Measurements from ENCODE around the gene IMP4.

Gene IMP4

GRCh38 chr2:130342533-130343275 is at the start of gene IMP4:
IMP4 (plus strand) TSS chr2:130342897; CDS start chr2:130342933, 36 bp downstream.
- H3K27me3 ChIP-seq (ENCODE audit: control insufficient read depth, insufficient read depth, low read length), result no peaks in the 10 kb centered on the region
- no peaks in the 10 kb centered on the region for H3K9me3 ChIP-seq (ENCODE audit: control insufficient read depth, low read length)
- peak within 1 kb of the TSS; percentile 71 for H3K9ac ChIP-seq (ENCODE audit: low read length)
- peak within 1 kb of the TSS; percentile 68 for H3K4me3 ChIP-seq (ENCODE audit: low read length)
- H3K36me3 ChIP-seq (ENCODE audit: control insufficient read depth, insufficient read depth, low read length), result peaks cover 19% of the 10 kb centered on the region
- H3K4me1 ChIP-seq (ENCODE audit: control insufficient read depth, insufficient read depth, low read length), result peaks cover 7% of the 10 kb centered on the region

- Histone ChIP-seq H3K4me3 (ENCODE audit: low read length) (no peak overlapping the region), H3K36me3 (ENCODE audit: control insufficient read depth, insufficient read depth, low read length) (no peaks in the 10 kb centered on the region), H3K27me3 (ENCODE audit: control insufficient read depth, insufficient read depth, low read length) (no peaks in the 10 kb centered on the region), H3K9me3 (ENCODE audit: control insufficient read depth, low read length) (no peaks in the 10 kb centered on the region), H3K9ac (ENCODE audit: low read length) (no peak overlapping the region), H3K4me1 (ENCODE audit: control insufficient read depth, insufficient read depth, low read length) (no peaks in the 10 kb centered on the region)
Measured at GRCh38 chr2:130300258-130300969, 42.3 kb upstream of the IMP4 start.

GRCh38 chr2:130300970-130301348 is 41.7 kb upstream of the IMP4 start:
- Histone ChIP-seq H3K9me3 (ENCODE audit: control insufficient read depth, low read length) (no peaks in the 10 kb centered on the region), H3K36me3 (ENCODE audit: control insufficient read depth, insufficient read depth, low read length) (no peaks in the 10 kb centered on the region), H3K4me3 (ENCODE audit: low read length) (no peak overlapping the region), H3K4me1 (ENCODE audit: control insufficient read depth, insufficient read depth, low read length) (no peaks in the 10 kb centered on the region), H3K27me3 (ENCODE audit: control insufficient read depth, insufficient read depth, low read length) (no peaks in the 10 kb centered on the region), H3K9ac (ENCODE audit: low read length) (no peak overlapping the region)

GRCh38 chr2:130302164-130302886 is 40.4 kb upstream of the IMP4 start:
- Histone ChIP-seq H3K9ac (ENCODE audit: low read length) (no peak overlapping the region), H3K9me3 (ENCODE audit: control insufficient read depth, low read length) (no peaks in the 10 kb centered on the region), H3K27me3 (ENCODE audit: control insufficient read depth, insufficient read depth, low read length) (no peaks in the 10 kb centered on the region), H3K4me1 (ENCODE audit: control insufficient read depth, insufficient read depth, low read length) (no peaks in the 10 kb centered on the region), H3K4me3 (ENCODE audit: low read length) (no peak overlapping the region), H3K36me3 (ENCODE audit: control insufficient read depth, insufficient read depth, low read length) (no peaks in the 10 kb centered on the region)

GRCh38 chr2:130303169-130303568 is 39.5 kb upstream of the IMP4 start:
- H3K4me1 ChIP-seq (ENCODE audit: control insufficient read depth, insufficient read depth, low read length), result no peaks in the 10 kb centered on the region
- H3K4me3 ChIP-seq (ENCODE audit: low read length), result no peak overlapping the region
- H3K9me3 ChIP-seq (ENCODE audit: control insufficient read depth, low read length), result no peaks in the 10 kb centered on the region
- H3K36me3 ChIP-seq (ENCODE audit: control insufficient read depth, insufficient read depth, low read length), result no peaks in the 10 kb centered on the region
- H3K9ac ChIP-seq (ENCODE audit: low read length), result no peak overlapping the region
- H3K27me3 ChIP-seq (ENCODE audit: control insufficient read depth, insufficient read depth, low read length), result no peaks in the 10 kb centered on the region

- no peaks in the 10 kb centered on the region for H3K36me3 ChIP-seq (ENCODE audit: control insufficient read depth, insufficient read depth, low read length)
- H3K4me1 ChIP-seq (ENCODE audit: control insufficient read depth, insufficient read depth, low read length), result no peaks in the 10 kb centered on the region
- H3K9me3 ChIP-seq (ENCODE audit: control insufficient read depth, low read length), result no peaks in the 10 kb centered on the region
- no peak overlapping the region for H3K9ac ChIP-seq (ENCODE audit: low read length)
- no peaks in the 10 kb centered on the region for H3K27me3 ChIP-seq (ENCODE audit: control insufficient read depth, insufficient read depth, low read length)
- H3K4me3 ChIP-seq (ENCODE audit: low read length), result no peak overlapping the region
Measured at GRCh38 chr2:130304726-130305125, 38.0 kb upstream of the IMP4 start.

- H3K4me3 ChIP-seq (ENCODE audit: low read length), result no peak overlapping the region
- no peaks in the 10 kb centered on the region for H3K4me1 ChIP-seq (ENCODE audit: control insufficient read depth, insufficient read depth, low read length)
- H3K27me3 ChIP-seq (ENCODE audit: control insufficient read depth, insufficient read depth, low read length), result no peaks in the 10 kb centered on the region
- no peaks in the 10 kb centered on the region for H3K36me3 ChIP-seq (ENCODE audit: control insufficient read depth, insufficient read depth, low read length)
- H3K9ac ChIP-seq (ENCODE audit: low read length), result no peak overlapping the region
- H3K9me3 ChIP-seq (ENCODE audit: control insufficient read depth, low read length), result no peaks in the 10 kb centered on the region
Measured at GRCh38 chr2:130307850-130308249, 34.8 kb upstream of the IMP4 start.

GRCh38 chr2:130310881-130311280 is 31.8 kb upstream of the IMP4 start:
- Histone ChIP-seq H3K4me1 (ENCODE audit: control insufficient read depth, insufficient read depth, low read length) (no peaks in the 10 kb centered on the region), H3K4me3 (ENCODE audit: low read length) (no peak overlapping the region), H3K9me3 (ENCODE audit: control insufficient read depth, low read length) (no peaks in the 10 kb centered on the region), H3K36me3 (ENCODE audit: control insufficient read depth, insufficient read depth, low read length) (no peaks in the 10 kb centered on the region), H3K27me3 (ENCODE audit: control insufficient read depth, insufficient read depth, low read length) (no peaks in the 10 kb centered on the region), H3K9ac (ENCODE audit: low read length) (no peak overlapping the region)

GRCh38 chr2:130313812-130314334 is 28.8 kb upstream of the IMP4 start:
- Histone ChIP-seq H3K27me3 (ENCODE audit: control insufficient read depth, insufficient read depth, low read length) (no peaks in the 10 kb centered on the region), H3K9me3 (ENCODE audit: control insufficient read depth, low read length) (no peaks in the 10 kb centered on the region), H3K4me1 (ENCODE audit: control insufficient read depth, insufficient read depth, low read length) (no peaks in the 10 kb centered on the region), H3K4me3 (ENCODE audit: low read length) (no peak overlapping the region), H3K36me3 (ENCODE audit: control insufficient read depth, insufficient read depth, low read length) (no peaks in the 10 kb centered on the region), H3K9ac (ENCODE audit: low read length) (no peak overlapping the region)

- H3K4me3 ChIP-seq (ENCODE audit: low read length), result no peak overlapping the region
- H3K9me3 ChIP-seq (ENCODE audit: control insufficient read depth, low read length), result no peaks in the 10 kb centered on the region
- no peaks in the 10 kb centered on the region for H3K27me3 ChIP-seq (ENCODE audit: control insufficient read depth, insufficient read depth, low read length)
- H3K9ac ChIP-seq (ENCODE audit: low read length), result no peak overlapping the region
- H3K4me1 ChIP-seq (ENCODE audit: control insufficient read depth, insufficient read depth, low read length), result no peaks in the 10 kb centered on the region
- no peaks in the 10 kb centered on the region for H3K36me3 ChIP-seq (ENCODE audit: control insufficient read depth, insufficient read depth, low read length)
Measured at GRCh38 chr2:130314377-130314776, 28.3 kb upstream of the IMP4 start.

- Histone ChIP-seq H3K4me1 (ENCODE audit: control insufficient read depth, insufficient read depth, low read length) (no peaks in the 10 kb centered on the region), H3K4me3 (ENCODE audit: low read length) (no peak overlapping the region), H3K9ac (ENCODE audit: low read length) (no peak overlapping the region), H3K36me3 (ENCODE audit: control insufficient read depth, insufficient read depth, low read length) (no peaks in the 10 kb centered on the region), H3K9me3 (ENCODE audit: control insufficient read depth, low read length) (no peaks in the 10 kb centered on the region), H3K27me3 (ENCODE audit: control insufficient read depth, insufficient read depth, low read length) (no peaks in the 10 kb centered on the region)
Measured at GRCh38 chr2:130316596-130316995, 26.1 kb upstream of the IMP4 start.

GRCh38 chr2:130318906-130319305 is 23.8 kb upstream of the IMP4 start:
- Histone ChIP-seq H3K36me3 (ENCODE audit: control insufficient read depth, insufficient read depth, low read length) (no peaks in the 10 kb centered on the region), H3K9me3 (ENCODE audit: control insufficient read depth, low read length) (no peaks in the 10 kb centered on the region), H3K4me1 (ENCODE audit: control insufficient read depth, insufficient read depth, low read length) (no peaks in the 10 kb centered on the region), H3K9ac (ENCODE audit: low read length) (no peak overlapping the region), H3K4me3 (ENCODE audit: low read length) (no peak overlapping the region), H3K27me3 (ENCODE audit: control insufficient read depth, insufficient read depth, low read length) (no peaks in the 10 kb centered on the region)
